Cortex of kidney (tissue), 1 donor: ENCODE results near the gene CASK.

Experiments used
- DNase-seq: peaks from one replicate; lab custom pipeline; 2025; lab: John Stamatoyannopoulos, UW

The CASK gene

GRCh38 chrX:41923211-41923977, at the start of gene CASK:
Gene CASK (minus strand): TSS chrX:41923554. CDS start chrX:41922988, 566 bp downstream.
- DNase-seq: peak; percentile 54

- DNase-seq: no peak
Measured at GRCh38 chrX:41971346-41971745, 48.0 kb upstream of the CASK start.

- no peak for DNase-seq
Measured at GRCh38 chrX:41970419-41970818, 47.1 kb upstream of the CASK start.

- DNase-seq: no peak
Measured at GRCh38 chrX:41963348-41963747, 40.0 kb upstream of the CASK start.

- no peak for DNase-seq
Measured at GRCh38 chrX:41960142-41960541, 36.8 kb upstream of the CASK start.

GRCh38 chrX:41958861-41959260, 35.5 kb upstream of the CASK start:
- no peak for DNase-seq

- DNase-seq: no peak
Measured at GRCh38 chrX:41956027-41956426, 32.7 kb upstream of the CASK start.

GRCh38 chrX:41952102-41952501, 28.7 kb upstream of the CASK start:
- no peak for DNase-seq

- no peak for DNase-seq
Measured at GRCh38 chrX:41946989-41947612, 23.7 kb upstream of the CASK start.

- no peak for DNase-seq
Measured at GRCh38 chrX:41946235-41946634, 22.9 kb upstream of the CASK start.

- DNase-seq: no peak
Measured at GRCh38 chrX:41935832-41936231, 12.5 kb upstream of the CASK start.

- DNase-seq: no peak
Measured at GRCh38 chrX:41933546-41933945, 10.2 kb upstream of the CASK start.

GRCh38 chrX:41932885-41933284, 9.5 kb upstream of the CASK start:
- no peak for DNase-seq

GRCh38 chrX:41931591-41931990, 8.2 kb upstream of the CASK start:
- no peak for DNase-seq

GRCh38 chrX:41923978-41924683, 777 bp upstream of the CASK start:
- DNase-seq: no peak

GRCh38 chrX:41922431-41923151, 763 bp downstream of the CASK start:
- no peak for DNase-seq

- DNase-seq: no peak
Measured at GRCh38 chrX:41921492-41922430, 1.6 kb downstream of the CASK start.

GRCh38 chrX:41919870-41920269, 3.5 kb downstream of the CASK start:
- no peak for DNase-seq

- DNase-seq: no peak
Measured at GRCh38 chrX:41917517-41917916, 5.8 kb downstream of the CASK start.

- DNase-seq: no peak
Measured at GRCh38 chrX:41913476-41913875, 9.9 kb downstream of the CASK start.

GRCh38 chrX:41912923-41913322, 10.4 kb downstream of the CASK start:
- no peak for DNase-seq
